Natural killer cell (primary cell): ENCODE results near the gene C2CD3. TPM values are rescaled to one million over a fixed set of nuclear protein-coding genes. Genes with fewer than 3 reads are reported as not detected.
A peak's percentile ranks its signal among the peaks of the same experiment; 100 is the strongest.

Experiments used
- ATAC-seq, 3 donors: fragments of 150-1000 bp in 2 of 3; fragments of 200-7000 bp in 1 of 3; cut with Tn5 transposase; 1 replicate in 1 of 3; 2 replicates in 2 of 3; pipeline ENCODE4 v1.10.0; 2021; ENCODE audit warnings: mild to moderate bottlenecking in 2 of 3, moderate library complexity in 2 of 3
- DNase-seq, 2 donors: peaks; one replicate each; pipeline versions ENCODE4 v3.0.0 to v3.0.0-alpha.2; 2013 to 2021; ENCODE audit warnings: mixed read lengths in 1 of 2
- H3K27ac ChIP-seq: one replicate; pipeline ENCODE4 v1.5.1; 2013; ENCODE audit warnings: mild to moderate bottlenecking, low read length
- H3K27me3 ChIP-seq: one replicate; pipeline ENCODE4 v1.6.1; 2013; ENCODE audit warnings: low read length; ENCODE audit not compliant: control insufficient read depth, insufficient read depth
- H3K36me3 ChIP-seq: one replicate; pipeline ENCODE4 v1.6.1; 2013; ENCODE audit warnings: low read length; ENCODE audit not compliant: control insufficient read depth, insufficient read depth
- H3K4me1 ChIP-seq: one replicate; pipeline ENCODE4 v1.6.1; 2013; ENCODE audit warnings: low read length; ENCODE audit not compliant: control insufficient read depth, insufficient read depth
- H3K4me3 ChIP-seq: one replicate; pipeline ENCODE4 v1.5.1; 2013; ENCODE audit warnings: low read length
- H3K9me3 ChIP-seq: one replicate; pipeline ENCODE4 v1.6.1; 2013; ENCODE audit warnings: low read length; ENCODE audit not compliant: control insufficient read depth, insufficient read depth
- H3K27ac Mint-ChIP-seq, 2 donors: one replicate each; pipeline ENCODE4 v1.8.0; 2022; ENCODE audit warnings: mild to moderate bottlenecking in 2 of 2, mixed read lengths in 2 of 2, moderate library complexity in 1 of 2
- H3K27me3 Mint-ChIP-seq, 2 donors: one replicate each; pipeline ENCODE4 v1.8.0; 2022; ENCODE audit warnings: low read depth in 2 of 2, mixed read lengths in 2 of 2
- H3K36me3 Mint-ChIP-seq: one replicate; pipeline ENCODE4 v1.8.0; 2022; ENCODE audit warnings: mixed read lengths
- H3K4me1 Mint-ChIP-seq, 2 donors: one replicate each; pipeline ENCODE4 v1.8.0; 2022; ENCODE audit warnings: mixed read lengths in 2 of 2
- H3K4me3 Mint-ChIP-seq: one replicate; pipeline ENCODE4 v1.8.0; 2022; ENCODE audit warnings: mild to moderate bottlenecking, moderate library complexity, mixed read lengths
- H3K9me3 Mint-ChIP-seq, 2 donors: one replicate each; pipeline ENCODE4 v1.8.0; 2022; ENCODE audit warnings: mixed read lengths in 2 of 2
- WGBS: methylation state at CpG from one replicate; pipeline ENCODE4 v1.1.7; 2013; ENCODE audit warnings: missing lambda C conversion rate; ENCODE audit not compliant: insufficient coverage; 5-methylcytosine and 5-hydroxymethylcytosine counted together
- intact Hi-C: fragments of 100-400 bp; cut with micrococcal nuclease; formaldehyde crosslinking; loops from one replicate; pipeline ENCODE4 v1.14.2; 2022
- total RNA-seq, 4 donors: library from RNA; stranded (reverse); fragments of 120-200 nt in 1 of 4; gene quantifications; one replicate each; pipeline versions ENCODE4 v1.2.3 to v1.2.4, GENCODE V29; 2013 to 2022
- TF ChIP-seq, protein P1 (sequence below): fragments of 200-600 bp; IDR thresholded peaks from one replicate; pipeline ENCODE4 v1.8.0; 2022; ENCODE audit warnings: antibody characterized with exemption

The C2CD3 gene
- total RNA-seq, 3 donors from 2014 or later (not counting 1 experiment from before 2014, with no cell fraction given), result 55.0 to 67.6 (median 58.1) TPM

DNA sequence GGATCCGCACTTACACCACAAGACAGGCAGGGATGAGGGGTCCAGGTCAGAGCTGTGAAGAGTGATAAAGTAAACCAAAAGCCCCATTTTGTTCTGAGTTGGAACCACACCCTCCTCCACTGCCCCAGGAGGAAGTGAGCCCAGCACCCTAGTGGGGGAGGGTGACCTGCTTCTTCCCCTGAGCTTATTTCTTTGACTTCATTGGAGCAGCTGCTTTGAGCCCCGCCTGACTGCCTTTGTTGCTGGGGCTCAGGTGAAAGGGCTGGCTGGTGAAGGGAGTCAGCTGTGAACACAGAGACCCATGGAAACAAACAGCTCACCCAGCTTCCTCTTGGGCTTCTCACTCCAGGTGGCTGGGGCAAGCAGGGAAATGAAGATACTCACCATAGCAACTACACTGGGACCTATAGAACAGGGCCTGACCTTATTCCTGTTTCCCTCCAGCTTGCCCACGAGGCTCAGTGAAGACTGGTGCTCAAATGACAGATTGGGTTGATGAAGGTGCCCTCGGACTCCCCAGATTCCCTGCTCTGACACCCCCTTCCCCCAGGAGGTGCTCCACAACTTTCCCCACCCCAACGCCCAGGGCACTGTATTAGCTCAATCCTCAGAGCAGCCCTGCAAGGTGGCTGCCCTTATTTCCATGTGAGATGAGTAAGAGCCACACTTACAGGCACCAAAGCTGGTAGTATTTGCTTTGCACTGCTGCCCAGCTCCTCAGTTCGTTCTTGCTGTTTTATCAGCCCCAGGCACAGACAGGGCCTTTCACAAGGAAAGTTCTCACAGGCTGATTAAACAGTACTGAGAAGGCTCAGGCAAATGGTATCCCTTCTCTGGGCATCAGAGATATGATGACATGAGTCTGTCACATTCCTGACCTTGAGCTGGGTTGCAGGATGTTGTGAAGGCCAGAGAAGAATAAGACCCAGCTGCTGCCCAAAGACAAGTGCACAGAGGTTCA lies 190.5 kb downstream of the C2CD3 start:
- WGBS, result 7% methylated on average over 5 of the region's 6 CpGs
- H3K36me3 ChIP-seq, result peaks cover 58% of the 10 kb centered on the region
- H3K4me1 Mint-ChIP-seq, result peaks cover 74 to 87% of the 10 kb centered on the region in 2 donors
- TF ChIP-seq, protein P1, sequence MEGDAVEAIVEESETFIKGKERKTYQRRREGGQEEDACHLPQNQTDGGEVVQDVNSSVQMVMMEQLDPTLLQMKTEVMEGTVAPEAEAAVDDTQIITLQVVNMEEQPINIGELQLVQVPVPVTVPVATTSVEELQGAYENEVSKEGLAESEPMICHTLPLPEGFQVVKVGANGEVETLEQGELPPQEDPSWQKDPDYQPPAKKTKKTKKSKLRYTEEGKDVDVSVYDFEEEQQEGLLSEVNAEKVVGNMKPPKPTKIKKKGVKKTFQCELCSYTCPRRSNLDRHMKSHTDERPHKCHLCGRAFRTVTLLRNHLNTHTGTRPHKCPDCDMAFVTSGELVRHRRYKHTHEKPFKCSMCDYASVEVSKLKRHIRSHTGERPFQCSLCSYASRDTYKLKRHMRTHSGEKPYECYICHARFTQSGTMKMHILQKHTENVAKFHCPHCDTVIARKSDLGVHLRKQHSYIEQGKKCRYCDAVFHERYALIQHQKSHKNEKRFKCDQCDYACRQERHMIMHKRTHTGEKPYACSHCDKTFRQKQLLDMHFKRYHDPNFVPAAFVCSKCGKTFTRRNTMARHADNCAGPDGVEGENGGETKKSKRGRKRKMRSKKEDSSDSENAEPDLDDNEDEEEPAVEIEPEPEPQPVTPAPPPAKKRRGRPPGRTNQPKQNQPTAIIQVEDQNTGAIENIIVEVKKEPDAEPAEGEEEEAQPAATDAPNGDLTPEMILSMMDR, result no peak
- H3K4me3 ChIP-seq, result peak overlapping the region; percentile 97
- peaks cover 76% of the 10 kb centered on the region for H3K4me1 ChIP-seq
- peak overlapping the region; percentile 98 for H3K27ac ChIP-seq
- intact Hi-C loops, result loop anchor here (5.0 kb wide), 2 partner anchors 42 to 192 kb away; partner anchors contain the start of genes C2CD3 and PPME1
- DNase-seq (peak; percentile 53 to 91), ATAC-seq (peak; percentile 30 to 43 (median 31))
- H3K36me3 Mint-ChIP-seq, result peaks cover 13% of the 10 kb centered on the region
- peak overlapping the region; percentile 97 to 99 for H3K27ac Mint-ChIP-seq
- H3K27me3 Mint-ChIP-seq, result no peaks in the 10 kb centered on the region
- no peaks in the 10 kb centered on the region for H3K27me3 ChIP-seq
- no peaks in the 10 kb centered on the region for H3K9me3 ChIP-seq
- H3K9me3 Mint-ChIP-seq, result no peaks in the 10 kb centered on the region
- peak overlapping the region; percentile 100 for H3K4me3 Mint-ChIP-seq

DNA sequence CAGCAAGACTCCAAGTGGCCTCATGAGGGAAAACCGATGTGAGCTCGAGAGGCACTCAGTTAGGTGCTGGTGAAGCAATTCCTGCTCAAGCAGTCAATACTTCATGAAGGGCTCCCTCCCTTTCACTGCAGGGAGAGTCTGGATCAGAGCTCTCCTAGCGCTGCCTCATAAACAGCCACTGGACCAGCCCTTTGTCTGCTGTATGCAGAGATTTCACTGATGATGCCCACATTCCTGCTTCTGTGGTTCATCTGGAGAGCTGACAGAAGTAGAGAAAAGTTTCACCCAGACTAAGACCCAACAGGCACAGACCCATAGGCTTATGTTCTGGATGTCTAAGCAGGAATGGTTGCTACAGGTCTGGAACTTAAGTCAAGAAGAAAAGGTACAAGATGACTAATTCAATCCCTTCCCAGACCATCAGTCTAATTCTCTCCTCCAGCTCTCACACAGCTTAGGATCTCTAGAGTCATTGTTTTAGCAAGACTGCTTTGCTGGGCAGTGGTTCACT lies 192.2 kb downstream of the C2CD3 start:
- WGBS, result 97% methylated on average over 3 of the region's 3 CpGs
- Histone ChIP-seq H3K4me1 (peaks cover 83% of the 10 kb centered on the region), H3K4me3 (peak overlapping the region; percentile 97), H3K27ac (peak overlapping the region; percentile 98), H3K36me3 (peaks cover 70% of the 10 kb centered on the region), H3K9me3 (no peaks in the 10 kb centered on the region), H3K27me3 (no peaks in the 10 kb centered on the region)
- Mint-ChIP-seq H3K4me1 (peaks cover 85 to 98% of the 10 kb centered on the region in 2 donors), H3K4me3 (peak overlapping the region; percentile 90), H3K27me3 (no peaks in the 10 kb centered on the region), H3K9me3 (no peaks in the 10 kb centered on the region), H3K27ac (peak overlapping the region; percentile 97 to 99), H3K36me3 (peaks cover 23% of the 10 kb centered on the region)
- TF ChIP-seq, protein P1, result no peak
- intact Hi-C loops, result no loop called here
- no peak for DNase-seq
- no peak for ATAC-seq

DNA sequence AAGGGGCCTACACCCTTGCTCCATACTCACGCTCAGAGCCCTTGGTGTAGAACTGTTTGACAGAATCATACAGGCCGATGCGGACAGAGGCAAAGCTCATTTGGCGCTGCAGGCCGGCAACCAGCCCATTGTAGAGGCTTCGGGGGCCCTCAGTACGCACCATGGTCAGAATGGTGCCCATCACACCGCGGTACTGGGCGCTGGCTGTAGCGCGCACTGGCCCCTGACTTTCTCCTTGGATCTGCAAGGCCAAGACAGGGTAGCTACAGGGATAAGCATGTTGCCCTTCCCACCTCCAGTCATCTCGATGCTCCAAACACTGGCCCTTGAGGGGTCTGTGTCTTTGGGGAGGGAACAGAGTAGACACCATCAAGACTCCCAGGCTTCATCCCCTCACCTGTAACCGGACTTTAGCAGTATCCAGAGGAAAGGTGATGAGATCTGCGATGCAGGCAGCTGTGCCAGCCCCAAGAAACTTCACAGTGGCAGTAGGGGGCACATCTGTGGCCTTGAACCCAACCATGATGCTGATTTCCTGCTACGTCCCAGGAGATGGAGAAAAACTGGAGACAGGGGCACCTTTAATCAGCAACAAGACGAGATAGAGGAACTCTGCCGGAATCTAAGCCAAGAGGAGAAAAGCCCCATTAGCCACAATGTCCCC lies 192.8 kb downstream of the C2CD3 start:
- peak overlapping the region; percentile 90 for H3K4me3 Mint-ChIP-seq
- DNase-seq (no peak), ATAC-seq (no peak)
- H3K9me3 ChIP-seq, result no peaks in the 10 kb centered on the region
- no peaks in the 10 kb centered on the region for H3K9me3 Mint-ChIP-seq
- H3K27me3 Mint-ChIP-seq, result no peaks in the 10 kb centered on the region
- no peak overlapping the region for H3K4me3 ChIP-seq
- H3K27ac Mint-ChIP-seq, result peak overlapping the region; percentile 97 to 99
- H3K27me3 ChIP-seq, result no peaks in the 10 kb centered on the region
- peaks cover 23% of the 10 kb centered on the region for H3K36me3 Mint-ChIP-seq
- intact Hi-C loops, result no loop called here
- H3K27ac ChIP-seq, result peak overlapping the region; percentile 98
- 95% methylated on average over 17 of the region's 18 CpGs for WGBS
- H3K4me1 Mint-ChIP-seq, result peaks cover 81 to 98% of the 10 kb centered on the region in 2 donors
- peaks cover 85% of the 10 kb centered on the region for H3K4me1 ChIP-seq
- H3K36me3 ChIP-seq, result peaks cover 72% of the 10 kb centered on the region
- TF ChIP-seq, protein P1, result no peak
